Measurements from ENCODE around the gene URI1.
"Not testable (repeated sequence)": the region's sequence is repeated elsewhere in the genome, so short reads cannot be mapped to it uniquely, and the experiment has no call there.

URI1 gene

DNA sequence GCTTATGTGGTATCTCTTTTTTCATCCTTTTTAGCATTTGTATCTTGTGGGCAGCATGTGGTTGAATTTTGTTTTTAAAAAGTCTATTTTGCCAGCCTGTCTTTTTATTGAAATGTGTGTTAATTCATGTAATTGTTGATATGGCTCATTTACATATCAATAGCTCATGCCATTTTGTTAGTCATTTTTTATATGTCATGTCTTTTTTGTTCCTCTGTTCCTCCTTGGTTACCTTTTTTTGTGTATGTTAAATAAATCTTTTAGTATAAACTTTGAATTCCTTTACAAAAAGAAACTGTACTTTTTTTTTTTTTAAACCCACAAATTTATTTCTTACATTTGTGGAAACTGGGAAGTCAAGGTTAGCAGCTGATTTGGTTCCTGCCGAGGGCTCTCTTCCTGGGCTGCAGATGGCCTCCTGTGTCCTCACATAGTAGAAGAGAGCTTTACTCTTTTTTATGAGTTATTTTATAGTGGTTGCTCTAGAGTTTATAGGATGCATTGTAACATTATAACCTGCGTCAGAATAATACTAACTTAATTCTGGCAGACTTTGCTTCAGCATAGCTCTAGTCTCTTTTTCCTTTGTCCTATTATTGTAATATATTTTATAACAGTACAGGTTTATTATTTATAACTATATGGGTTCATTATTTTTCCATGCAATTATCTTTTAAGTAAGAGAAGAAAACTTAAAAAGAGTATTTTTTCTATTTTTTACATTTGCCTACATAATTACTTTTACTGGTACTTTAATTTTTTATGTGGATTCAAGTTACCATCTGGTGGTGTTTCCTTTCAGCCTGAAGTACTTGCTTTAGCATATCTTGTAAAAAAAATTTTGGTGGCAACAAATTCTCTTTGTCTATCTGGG is 86.3 kb downstream of the URI1 start:
- no peak for DNase-seq

DNA sequence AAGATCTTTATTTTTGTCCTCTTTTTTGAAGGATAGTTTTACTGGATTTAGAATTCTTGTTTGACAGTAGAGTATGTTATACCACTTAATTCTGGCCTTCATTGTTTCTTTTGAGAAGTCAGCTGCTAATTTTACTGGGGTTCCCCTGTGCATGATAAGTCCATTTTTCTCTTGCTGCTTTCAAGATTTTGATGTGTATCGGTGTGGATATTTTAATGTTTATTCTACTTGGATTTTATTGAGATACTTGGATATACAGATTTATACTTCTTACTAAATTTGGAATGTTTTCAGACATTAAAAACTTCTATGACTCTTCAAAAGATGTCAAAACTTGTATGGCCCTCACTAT is 86.9 kb downstream of the URI1 start:
- DNase-seq: no peak

DNA sequence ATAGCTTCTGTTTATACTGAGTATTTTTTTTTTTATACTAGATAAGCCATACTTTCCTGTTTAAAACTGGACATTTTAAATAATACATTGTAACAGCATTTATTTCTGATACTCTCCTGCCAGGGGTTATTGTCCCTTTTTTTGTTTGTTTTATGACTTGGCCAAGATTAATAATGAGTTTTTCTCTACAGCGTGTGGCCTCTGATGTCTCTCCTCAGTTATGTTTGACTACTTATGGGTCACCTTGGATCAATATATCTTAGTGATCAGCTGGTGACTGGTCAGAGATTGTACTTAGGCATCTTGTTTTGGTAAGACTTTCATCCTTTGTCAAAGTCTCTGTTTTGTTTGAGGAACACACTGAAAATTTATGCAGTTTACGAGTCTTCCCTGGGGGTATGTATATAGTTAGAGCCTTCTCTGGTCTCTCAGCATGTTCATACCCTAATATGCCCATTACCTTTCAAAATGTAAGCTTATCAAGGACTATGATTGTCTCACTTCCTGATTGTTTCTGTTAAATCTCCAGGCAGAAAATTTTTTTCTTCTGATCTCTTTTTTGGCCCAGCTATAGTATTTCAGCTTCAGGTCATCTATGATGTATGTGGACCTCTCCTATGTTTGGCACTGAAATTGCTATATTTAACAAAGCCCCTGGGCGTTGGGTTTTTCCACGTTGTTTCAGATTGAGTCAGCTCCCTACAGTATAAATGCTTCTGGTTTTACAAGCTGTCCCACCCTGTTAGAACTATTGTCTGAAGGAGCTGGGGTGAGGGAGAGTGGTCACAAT is 87.9 kb downstream of the URI1 start:
- DNase-seq: no peak

DNA sequence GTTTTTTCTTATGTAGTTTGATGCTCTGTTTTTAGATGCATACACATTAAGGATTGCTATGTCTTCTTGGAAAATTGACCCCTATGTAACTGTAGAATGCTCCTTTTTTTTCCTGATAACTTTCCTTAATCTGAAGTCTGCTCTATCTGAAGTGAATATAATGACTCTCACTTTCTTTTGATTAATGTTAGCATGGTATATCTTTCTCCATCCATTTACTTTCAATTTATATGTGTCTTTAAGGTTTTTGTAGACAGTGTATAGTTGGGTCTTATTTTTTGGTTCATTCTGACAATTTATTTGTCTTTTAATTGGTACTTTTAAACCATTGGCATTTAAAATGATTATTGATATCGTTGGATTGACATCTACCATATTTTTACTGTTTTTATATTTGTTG is 92.3 kb downstream of the URI1 start:
- no peak for DNase-seq

DNA sequence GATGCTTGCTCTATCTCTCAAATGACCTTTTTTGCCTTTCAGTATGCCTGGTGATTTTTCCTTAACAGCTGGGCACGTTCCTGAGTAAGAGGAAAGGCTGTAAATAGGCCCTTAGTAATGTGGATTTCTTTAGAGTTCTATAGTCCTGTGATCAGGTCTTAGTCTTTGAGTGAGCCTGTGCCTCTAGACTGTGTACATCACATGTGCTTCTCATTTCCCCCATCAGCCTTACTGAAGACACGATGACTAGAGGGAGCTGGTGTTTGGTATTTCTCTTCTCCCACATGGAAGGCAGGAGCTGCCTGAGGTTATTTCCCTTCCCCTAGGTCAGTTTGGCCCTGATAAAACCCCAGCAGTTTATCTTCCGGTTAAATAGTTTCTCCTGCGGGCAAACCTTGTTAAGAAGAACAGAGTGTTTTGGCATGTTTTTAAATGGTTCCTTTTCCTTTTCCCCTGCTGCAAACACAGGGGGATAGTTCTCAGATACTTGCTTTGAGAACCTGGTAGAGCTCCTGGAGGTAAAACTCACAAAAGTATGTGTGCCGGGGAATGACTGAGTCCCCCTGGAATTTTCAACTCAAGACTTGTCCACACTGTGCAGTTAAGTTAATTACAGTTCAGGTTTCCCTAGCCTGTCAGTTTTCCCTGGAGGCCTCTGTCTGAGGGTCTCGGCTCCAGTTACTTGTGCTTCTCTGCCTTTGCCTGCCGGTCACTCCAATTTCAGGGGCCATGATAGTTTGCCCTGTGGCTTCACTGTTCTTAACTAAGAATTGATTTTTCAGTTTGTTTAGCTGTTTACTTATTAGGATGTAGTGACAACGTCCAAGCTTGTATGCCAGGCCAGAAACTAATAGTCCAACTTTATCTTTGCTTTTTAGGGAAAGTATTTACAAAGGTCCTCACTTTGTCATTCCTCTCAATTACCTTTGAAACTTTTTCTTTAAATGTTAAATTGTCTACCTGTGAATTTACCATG is 94.4 kb downstream of the URI1 start:
- DNase-seq: no peak

DNA sequence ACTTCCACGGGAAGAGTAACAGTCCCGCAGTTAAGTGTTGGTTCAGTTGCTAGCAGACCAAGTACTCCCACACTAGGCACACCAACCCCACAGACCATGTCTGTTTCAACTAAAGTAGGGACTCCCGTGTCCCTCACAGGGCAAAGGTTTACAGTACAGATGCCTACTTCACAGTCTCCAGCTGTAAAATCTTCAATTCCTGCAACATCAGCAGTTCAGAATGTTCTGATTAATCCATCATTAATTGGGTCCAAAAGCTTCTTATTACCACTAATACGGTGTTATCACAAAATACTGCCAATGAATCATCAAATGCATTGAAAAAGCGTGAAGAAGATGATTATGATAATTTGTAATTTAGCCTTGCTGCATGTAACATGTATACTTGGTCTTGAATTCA is 95.8 kb downstream of the URI1 start:
- no peak for DNase-seq

DNA sequence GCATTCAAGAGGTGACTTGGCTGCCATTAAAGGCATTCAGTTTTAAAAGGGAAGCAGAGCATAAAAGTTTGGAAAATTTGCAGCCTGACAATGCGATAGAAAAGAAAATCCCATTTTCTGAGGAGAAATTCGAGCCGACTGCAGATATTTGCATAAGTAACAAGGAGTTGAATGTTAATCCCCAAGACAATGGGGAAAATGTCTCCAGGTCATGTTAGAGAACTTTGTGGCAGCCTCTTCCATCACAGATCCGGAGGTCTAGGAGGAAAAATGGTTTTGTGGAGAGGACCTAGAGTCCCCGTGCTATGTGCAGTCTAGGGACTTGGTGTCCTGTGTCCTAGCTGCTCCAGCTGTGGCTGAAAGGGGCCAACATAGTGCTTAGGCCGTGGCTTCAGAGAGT is 99.9 kb downstream of the URI1 start:
- not testable (repeated sequence) for DNase-seq

DNA sequence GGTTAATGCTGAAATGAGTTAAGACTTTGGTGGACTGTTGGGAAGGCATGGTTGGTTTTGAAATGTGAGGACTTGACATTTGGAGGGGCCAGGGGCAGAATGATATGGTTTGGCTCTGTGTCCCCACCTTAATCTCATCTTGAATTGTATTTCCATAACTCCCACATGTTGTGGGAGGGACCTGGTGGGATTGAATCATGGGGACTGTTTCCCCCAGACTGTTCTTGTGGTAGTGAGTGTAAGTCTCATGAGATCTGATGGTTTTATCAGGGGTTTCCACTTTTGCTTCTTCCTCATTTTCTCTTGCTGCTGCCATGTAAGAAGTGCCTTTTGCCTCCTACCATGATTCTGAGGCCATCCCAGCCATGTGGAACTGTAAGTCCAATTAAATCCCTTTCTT is 101.0 kb downstream of the URI1 start:
- DNase-seq: not testable (repeated sequence)

DNA sequence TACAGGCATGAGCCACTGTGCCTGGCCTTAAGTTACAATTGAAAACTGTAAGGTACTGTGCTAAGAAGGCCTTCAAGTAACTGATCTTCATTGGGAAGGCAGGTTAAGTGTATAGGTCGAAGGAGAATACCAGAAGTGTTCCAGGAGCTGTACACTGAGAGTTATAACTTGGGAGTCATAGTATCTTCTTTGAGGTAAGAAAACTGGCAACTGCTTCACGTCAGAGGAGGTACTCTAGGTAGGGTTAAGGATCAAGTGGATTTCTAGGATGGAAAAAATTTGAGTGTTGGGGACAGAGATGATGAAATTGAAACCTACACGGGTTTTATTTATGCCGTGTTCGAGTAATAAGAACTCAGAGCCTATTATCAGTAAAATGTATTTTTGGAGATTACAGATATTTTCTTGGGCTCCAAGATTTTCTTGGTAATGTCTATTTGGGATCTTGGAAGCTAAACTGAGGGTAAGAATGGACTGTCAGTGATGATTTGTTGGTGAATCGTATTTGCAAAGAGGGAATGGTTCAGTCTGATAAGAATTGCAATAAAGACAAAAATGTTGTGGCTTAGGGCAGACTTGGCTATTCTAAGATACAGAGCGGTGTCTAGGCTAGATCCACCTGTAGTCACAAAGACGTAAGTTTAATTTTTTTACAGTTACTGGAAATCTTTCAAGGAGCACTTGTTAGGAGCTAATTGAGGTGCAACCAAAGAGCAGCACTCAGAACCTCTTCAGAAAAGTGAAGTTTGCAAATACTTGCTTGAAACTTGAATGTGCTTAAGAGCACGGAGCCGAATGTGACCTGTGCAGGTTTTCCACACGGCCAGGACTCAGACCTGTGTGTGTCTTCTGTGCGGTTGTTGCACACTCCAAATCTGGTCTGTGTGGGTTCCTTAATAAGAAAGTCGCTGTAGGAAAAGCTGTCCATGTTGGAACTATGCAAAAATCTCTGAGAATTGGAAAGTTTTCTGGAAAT is 102.5 kb downstream of the URI1 start:
- no peak for DNase-seq

DNA sequence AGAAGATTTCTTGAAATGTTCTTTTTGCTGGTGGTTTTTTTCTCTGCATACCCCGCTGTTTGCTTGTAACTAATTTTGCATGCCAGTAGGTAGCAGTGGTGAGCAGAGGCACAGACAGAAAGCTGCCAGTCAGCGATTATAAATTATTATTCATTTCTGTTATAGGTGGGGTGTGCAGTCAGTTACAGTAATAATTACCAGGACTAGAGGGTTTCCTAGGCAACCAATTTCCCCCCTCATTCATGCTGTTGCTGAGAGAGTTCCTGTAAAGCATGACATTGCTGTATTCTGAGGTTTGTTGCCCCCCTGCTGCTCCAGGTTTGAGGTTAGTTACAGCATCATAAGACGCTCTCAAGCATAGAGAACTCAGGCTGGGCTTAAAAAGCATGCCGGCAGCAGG is 104.5 kb downstream of the URI1 start:
- DNase-seq: peak in 1 of 2 experiments; percentile 3

DNA sequence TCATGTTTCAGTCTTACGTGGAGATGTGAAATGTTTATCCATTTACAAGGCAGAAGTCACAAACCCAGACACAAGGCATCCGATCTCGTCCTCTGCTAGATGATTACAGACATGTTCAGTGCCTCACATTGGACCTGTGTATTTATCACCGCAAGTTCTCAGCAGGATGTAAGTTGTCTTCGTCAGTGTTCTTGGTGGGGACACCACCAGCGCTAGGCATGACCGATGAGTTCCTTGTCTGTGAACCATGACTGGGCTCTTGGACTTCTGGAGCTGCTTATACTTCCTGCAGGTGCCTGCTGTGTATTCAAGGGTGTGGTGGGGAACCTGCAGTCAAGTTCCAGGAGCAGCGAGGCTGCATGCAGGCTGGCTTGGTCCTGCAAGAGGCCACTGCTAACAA is 105.4 kb downstream of the URI1 start:
- no peak for DNase-seq

DNA sequence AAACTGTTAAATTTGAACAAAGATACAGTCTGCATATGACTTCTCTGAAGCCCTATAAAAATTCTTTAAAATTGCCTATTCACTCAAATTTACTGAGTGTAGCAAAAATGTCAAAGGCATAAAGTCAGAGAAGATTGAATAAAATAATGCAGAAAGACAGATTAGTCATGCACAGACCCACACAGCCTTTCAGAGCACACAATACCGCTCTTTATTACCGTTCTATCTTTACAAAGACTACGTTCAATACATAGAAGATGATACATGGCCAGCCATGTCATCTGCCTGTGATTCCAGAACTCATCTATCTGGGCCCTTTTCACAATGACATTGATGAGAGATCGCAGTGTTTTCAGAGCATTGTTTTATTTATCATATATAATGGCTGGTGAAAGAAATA is 107.2 kb downstream of the URI1 start:
- no peak for DNase-seq

DNA sequence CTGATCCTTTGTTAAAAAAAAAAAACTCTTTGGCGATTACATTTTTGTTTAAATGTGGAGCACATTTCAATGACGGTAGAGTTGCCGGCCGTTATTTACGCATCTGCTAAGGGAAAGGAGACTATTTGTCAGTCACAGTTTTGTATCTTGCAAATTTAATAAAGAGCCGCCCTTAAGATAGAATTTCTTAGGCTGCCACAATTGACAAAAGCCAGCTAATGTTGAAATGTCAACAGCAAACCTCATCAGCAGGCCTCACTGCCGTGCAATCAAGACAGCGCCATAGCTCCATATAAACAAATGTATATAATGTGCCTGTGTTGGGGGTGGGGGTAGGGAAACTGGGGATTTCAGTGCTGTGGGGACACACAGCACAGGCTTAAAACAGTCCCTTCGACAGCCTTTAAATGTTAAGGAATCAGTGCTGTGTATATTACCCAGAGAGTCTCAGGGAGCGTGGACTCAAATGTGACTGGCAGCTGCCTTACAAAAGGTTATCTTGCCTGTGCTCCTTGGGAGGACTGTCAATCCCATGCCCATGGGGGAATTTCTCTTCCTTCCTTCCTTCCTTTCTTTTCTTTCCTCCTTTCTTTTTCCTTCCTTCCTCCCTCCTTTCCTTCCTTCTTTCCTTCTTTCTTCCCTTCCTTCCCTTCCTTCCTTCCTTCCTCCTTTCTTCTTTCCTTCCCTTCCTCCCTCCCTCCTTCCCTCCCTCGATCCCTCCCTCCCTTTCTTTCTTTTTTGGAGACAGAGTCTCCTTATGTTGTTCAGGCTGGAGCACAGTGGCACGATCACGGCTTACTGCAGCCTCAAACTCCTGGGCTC is 108.0 kb downstream of the URI1 start:
- no peak for DNase-seq

DNA sequence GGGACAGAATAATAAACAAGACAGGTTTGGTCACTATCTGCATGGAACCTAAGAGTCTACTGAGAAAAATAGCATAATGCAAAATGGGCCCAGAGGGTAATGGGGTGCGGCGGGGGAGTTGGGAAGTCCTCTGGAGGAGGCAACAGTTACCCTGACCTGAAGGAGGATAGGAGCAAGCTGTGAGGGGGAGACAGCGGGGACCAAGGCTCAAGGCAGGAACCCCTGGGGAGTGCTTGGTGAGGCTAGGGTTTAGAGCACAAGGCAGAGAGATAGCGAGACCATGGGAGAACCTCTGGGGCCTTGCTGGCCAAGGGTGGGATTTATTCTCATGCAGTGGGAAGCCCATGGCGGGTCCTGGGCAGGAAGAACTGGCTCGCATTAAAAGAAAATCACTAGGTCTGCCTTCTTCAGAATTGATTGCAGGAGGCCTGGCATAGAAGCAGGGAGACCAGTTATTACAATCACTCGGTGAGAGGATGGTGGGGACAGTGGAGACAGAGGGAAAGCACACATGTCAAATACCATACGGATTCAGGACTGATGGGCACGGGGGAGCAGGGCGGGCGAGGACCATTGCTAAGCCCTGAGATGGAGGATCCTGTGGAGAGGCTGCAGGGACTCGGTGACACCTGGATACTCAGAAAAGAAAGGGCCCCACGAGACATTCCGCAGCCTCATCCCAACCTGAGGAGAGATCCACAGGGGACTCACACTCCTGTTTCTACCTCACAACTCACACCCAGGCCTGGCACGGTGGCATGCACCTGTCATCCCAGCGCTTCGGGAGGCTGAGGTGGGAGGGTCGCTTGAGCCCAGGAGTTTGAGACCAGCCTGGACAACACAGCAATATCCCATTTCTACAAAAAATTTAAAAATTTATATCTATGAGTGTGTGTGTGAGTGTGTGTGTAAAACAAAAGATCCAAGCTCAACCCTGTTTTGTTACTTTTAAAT is 110.4 kb downstream of the URI1 start:
- DNase-seq: no peak

DNA sequence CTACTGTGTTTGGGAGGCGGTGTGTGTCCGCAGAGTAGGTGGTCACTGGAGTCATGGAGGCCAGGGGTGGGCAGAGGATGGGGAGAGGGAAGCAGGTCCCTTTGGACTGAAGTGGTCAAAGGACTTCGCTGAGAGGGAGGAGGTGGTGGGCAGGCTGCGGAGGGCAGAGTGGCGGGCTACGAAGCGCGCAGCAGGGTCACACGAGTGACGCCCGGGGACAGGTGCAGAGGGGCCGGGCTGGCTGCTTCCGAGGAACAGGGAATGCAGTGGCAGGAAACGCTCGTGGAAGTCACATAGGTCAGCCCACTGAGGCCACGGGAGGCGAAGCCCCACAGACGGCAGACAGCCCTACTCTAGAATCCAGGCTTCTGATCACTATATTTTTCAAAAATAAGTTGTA is 111.5 kb downstream of the URI1 start:
- DNase-seq: no peak

DNA sequence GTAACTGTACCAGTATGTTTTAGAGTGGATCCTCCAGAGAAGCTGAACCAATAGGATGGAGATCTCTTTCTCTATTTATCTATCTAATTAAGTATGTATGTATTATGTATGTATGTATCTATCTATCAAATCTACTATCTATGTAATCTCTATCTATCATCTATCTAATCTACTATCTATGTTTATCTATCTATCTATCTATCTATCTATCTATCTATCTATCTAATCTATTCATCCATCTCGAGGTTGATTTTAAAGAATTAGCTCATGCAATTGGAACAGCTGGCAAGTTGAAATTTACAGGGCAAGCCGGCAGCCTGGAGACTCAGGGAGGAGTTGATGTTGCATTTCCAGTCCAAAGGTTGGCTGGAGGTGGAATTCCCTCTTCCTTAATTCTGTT is 112.2 kb downstream of the URI1 start:
- no peak for DNase-seq

DNA sequence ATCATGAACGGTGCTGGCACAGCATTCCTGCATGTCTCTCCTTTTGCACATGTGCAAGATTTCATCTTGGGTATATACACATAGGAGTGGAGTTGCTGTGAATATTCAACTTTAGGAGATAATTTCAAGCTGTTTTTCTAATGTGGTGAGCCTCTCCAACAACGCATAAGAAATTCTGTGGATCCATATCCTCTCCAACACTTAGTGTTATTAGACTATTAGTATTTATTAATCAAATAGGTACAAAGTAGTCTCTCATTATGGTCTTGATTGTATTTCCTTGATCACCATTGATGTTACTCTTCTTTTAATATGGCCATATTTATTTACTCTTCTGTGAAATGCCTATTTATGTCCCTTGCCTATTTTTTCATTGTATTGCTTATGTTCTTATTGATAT is 114.5 kb downstream of the URI1 start:
- no peak for DNase-seq

DNA sequence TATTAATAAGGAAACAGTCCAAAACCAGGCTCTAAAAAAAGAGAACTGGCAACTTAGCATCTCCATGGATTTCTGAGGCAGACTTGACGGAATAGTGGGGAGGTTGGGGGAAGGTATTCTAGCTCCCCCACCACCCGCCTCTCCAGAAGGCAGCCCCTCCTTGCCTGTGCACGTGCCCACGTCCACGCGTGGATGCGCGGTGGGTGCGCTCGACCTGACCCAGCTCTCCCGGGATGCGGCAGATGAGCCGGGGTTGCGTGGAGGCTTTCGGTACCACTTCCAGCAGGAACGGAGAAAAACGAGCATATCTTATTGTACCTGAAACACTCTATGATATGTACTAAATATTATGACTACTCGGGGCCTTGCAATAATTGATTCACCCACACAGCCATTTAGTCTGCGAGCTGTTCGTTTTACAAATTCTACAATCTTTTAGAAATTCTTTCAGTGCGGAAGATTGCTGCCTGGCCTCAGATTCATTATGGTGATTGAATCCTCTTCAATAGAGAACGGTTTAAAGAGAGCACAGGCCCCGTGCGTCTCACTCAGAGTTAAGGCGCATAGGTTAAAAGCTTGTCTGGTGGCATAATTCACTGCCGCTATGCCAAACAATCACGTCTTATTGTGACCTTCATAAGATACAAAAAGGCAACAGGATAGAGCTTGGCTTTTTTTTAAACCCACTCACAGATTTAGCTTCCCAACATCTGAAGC is 117.9 kb downstream of the URI1 start:
- no peak for DNase-seq
